Brain microvascular endothelial cell (primary cell): ENCODE results near the gene TRIM2.

Experiments
- DNase-seq: peaks from one replicate; pipeline ENCODE4 v3.0.0-alpha.2; 2020
- H3K27ac ChIP-seq: fragments of 250-450 bp; sonication (Bioruptor Pico); 2 replicates; pipeline ENCODE4 v1.5.1; 2020; ENCODE audit warnings: mild to moderate bottlenecking, moderate library complexity
- H3K27me3 ChIP-seq: fragments of 250-450 bp; sonication (Bioruptor Pico); replicated peaks from 2 replicates; pipeline ENCODE4 v1.5.1; 2020; ENCODE audit warnings: mild to moderate bottlenecking
- H3K36me3 ChIP-seq: fragments of 250-450 bp; sonication (Bioruptor Pico); replicated peaks from 2 replicates; pipeline ENCODE4 v1.5.1; 2020; ENCODE audit warnings: mild to moderate bottlenecking
- H3K4me3 ChIP-seq: 2 replicates; pipeline ENCODE4 v1.5.1; 2011; ENCODE audit warnings: low read depth, mild to moderate bottlenecking, control low read depth, low read length, moderate library complexity
- CTCF ChIP-seq: IDR thresholded peaks from 2 replicates; pipeline ENCODE4 v1.5.1; 2011; ENCODE audit warnings: low read depth, mild to moderate bottlenecking, moderate library complexity, low read length, control low read depth, inconsistent platforms; ENCODE audit errors: missing control alignments
- in situ Hi-C: cut with HindIII; loops from 2 replicates; pipeline ENCODE4 v1.10.0; 2017; ENCODE audit warnings: low sequenced_read_pairs, low pct_ligation_motif_present

Gene TRIM2

GRCh38 chr4:153257991-153258390 lies 53.7 kb downstream of the TRIM2 start:
- Histone ChIP-seq H3K4me3 (no peak overlapping the region), H3K27me3 (no peaks in the 10 kb centered on the region), H3K36me3 (no peaks in the 10 kb centered on the region), H3K27ac (no peak overlapping the region)
- in situ Hi-C loops = no loop called here
- DNase-seq = no peak
- TF ChIP-seq CTCF = no peak

- H3K27ac ChIP-seq = no peak overlapping the region
- H3K36me3 ChIP-seq = no peaks in the 10 kb centered on the region
- no peaks in the 10 kb centered on the region for H3K27me3 ChIP-seq
- DNase-seq = no peak
- TF ChIP-seq CTCF = no peak
- H3K4me3 ChIP-seq = no peak overlapping the region
- in situ Hi-C loops = no loop called here
Measured at GRCh38 chr4:153258750-153259149, 54.5 kb downstream of the TRIM2 start.

GRCh38 chr4:153259661-153260060 lies 55.4 kb downstream of the TRIM2 start:
- no peaks in the 10 kb centered on the region for H3K36me3 ChIP-seq
- no peak overlapping the region for H3K4me3 ChIP-seq
- in situ Hi-C loops = no loop called here
- no peak for DNase-seq
- no peaks in the 10 kb centered on the region for H3K27me3 ChIP-seq
- no peak for TF ChIP-seq CTCF
- H3K27ac ChIP-seq = no peak overlapping the region

GRCh38 chr4:153260132-153260531 lies 55.9 kb downstream of the TRIM2 start:
- H3K36me3 ChIP-seq = no peaks in the 10 kb centered on the region
- no peak for DNase-seq
- no peak overlapping the region for H3K27ac ChIP-seq
- in situ Hi-C loops = no loop called here
- H3K27me3 ChIP-seq = no peaks in the 10 kb centered on the region
- TF ChIP-seq CTCF = no peak
- no peak overlapping the region for H3K4me3 ChIP-seq

DNA sequence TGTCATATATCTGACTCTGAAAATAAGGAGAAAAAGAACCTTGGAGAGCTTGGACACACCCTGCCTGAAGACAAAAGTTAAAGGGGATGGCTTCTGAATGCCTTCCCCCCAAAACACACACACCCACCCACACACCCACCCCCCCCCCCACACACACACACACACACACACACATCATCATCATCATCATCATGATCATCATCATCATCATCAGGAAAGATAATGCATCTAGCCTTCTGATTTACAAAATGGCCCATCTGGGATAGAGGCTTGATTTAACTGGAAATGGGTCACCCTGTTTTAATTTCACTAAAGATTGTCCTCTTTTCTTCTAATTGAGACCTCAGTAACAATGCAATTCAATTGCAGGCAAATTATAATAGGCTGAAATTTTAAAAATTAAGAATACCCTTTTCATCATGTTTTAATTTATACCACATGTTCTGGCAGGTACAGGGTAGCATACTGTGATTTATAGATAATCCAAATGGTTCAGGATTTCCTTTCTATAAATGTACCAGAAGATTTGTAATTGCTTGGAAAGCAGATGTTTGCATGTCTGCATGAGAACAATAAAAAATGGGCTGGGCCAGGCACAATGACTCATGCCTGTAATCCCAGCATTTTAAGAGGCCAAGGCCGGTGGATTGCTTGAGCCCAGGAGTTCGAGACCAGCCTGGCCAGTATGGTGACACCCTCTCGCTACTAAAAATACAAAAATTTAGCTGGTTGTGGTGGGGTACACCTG lies 56.5 kb downstream of the TRIM2 start:
- in situ Hi-C loops = no loop called here
- Histone ChIP-seq H3K27ac (no peak overlapping the region), H3K27me3 (no peaks in the 10 kb centered on the region), H3K4me3 (no peak overlapping the region), H3K36me3 (no peaks in the 10 kb centered on the region)
- DNase-seq = no peak
- TF ChIP-seq CTCF = no peak

- no peak for DNase-seq
- in situ Hi-C loops = no loop called here
- no peaks in the 10 kb centered on the region for H3K36me3 ChIP-seq
- H3K27ac ChIP-seq = no peak overlapping the region
- no peak for TF ChIP-seq CTCF
- no peaks in the 10 kb centered on the region for H3K27me3 ChIP-seq
- H3K4me3 ChIP-seq = no peak overlapping the region
Measured at GRCh38 chr4:153261461-153261860, 57.2 kb downstream of the TRIM2 start.
